Activated CD4-positive, alpha-beta T cell treated with anti-CD3 and anti-CD28 coated beads, Interleukin-2, amount 10 ng/mL, durations not matched to agents 7 days and 5 days (primary cell): ENCODE data around the gene A2M. TPM values are rescaled to one million over a fixed set of nuclear protein-coding genes. Genes with fewer than 3 reads are reported as not detected.

ENCODE experiments used
- CTCF ChIA-PET: fragments of 350-600 bp; sonication (Branson Sonifier 250); formaldehyde crosslinking; loops from one replicate; lab custom pipeline; 2021; ENCODE audit warnings: antibody characterized with exemption; lab: Charles Lee
- POLR2A ChIA-PET: fragments of 350-600 bp; sonication (Branson Sonifier 250); formaldehyde crosslinking; loops from one replicate; lab custom pipeline; 2021; ENCODE audit warnings: antibody characterized with exemption; lab: Charles Lee
- DNase-seq: peaks from one replicate; pipeline ENCODE4 v3.0.0-alpha.2; 2020
- H3K27ac Mint-ChIP-seq: one replicate; pipeline ENCODE4 v1.8.0; 2021; ENCODE audit warnings: mild to moderate bottlenecking, moderate library complexity, mixed read lengths
- H3K27me3 Mint-ChIP-seq: one replicate; pipeline ENCODE4 v1.8.0; 2021; ENCODE audit warnings: mixed read lengths
- H3K36me3 Mint-ChIP-seq: one replicate; pipeline ENCODE4 v1.8.0; 2021; ENCODE audit warnings: low read depth, mixed read lengths
- H3K4me1 Mint-ChIP-seq: one replicate; pipeline ENCODE4 v1.8.0; 2021; ENCODE audit warnings: mixed read lengths
- H3K4me3 Mint-ChIP-seq: one replicate; pipeline ENCODE4 v1.8.0; 2021; ENCODE audit warnings: mild to moderate bottlenecking, moderate library complexity, mixed read lengths
- H3K9me3 Mint-ChIP-seq: one replicate; pipeline ENCODE4 v1.8.0; 2021; ENCODE audit warnings: mixed read lengths
- total RNA-seq, 2 experiments: library from RNA; stranded (reverse); gene quantifications; one replicate each; pipeline ENCODE4 v1.2.3, GENCODE V29; 2021

A2M gene
- total RNA-seq, 2 experiments from 2014 or later: not detected

- DNase-seq: no peak
- no peak overlapping the region for H3K27ac Mint-ChIP-seq
- ChIA-PET POLR2A (no interaction called here), CTCF (interaction anchor here (0.8 kb wide), 1 partner anchor 400 kb away, joined by 3 read pairs; no protein-coding TSS in a partner anchor)
- no peak overlapping the region for H3K4me3 Mint-ChIP-seq
- H3K4me1 Mint-ChIP-seq: no peaks in the 10 kb centered on the region
- peaks cover 11% of the 10 kb centered on the region for H3K9me3 Mint-ChIP-seq
- H3K36me3 Mint-ChIP-seq: peaks cover 3% of the 10 kb centered on the region
- peaks cover 11% of the 10 kb centered on the region for H3K27me3 Mint-ChIP-seq
These were observed 29.6 kb downstream of the A2M start for GRCh38 chr12:9086087-9086486.

GRCh38 chr12:9084417-9084816 is 31.3 kb downstream of the A2M start:
- POLR2A ChIA-PET: no interaction called here
- peaks cover 14% of the 10 kb centered on the region for H3K27me3 Mint-ChIP-seq
- H3K4me1 Mint-ChIP-seq: no peaks in the 10 kb centered on the region
- peaks cover 13% of the 10 kb centered on the region for H3K9me3 Mint-ChIP-seq
- no peak for DNase-seq
- H3K36me3 Mint-ChIP-seq: peaks cover 3% of the 10 kb centered on the region
- H3K4me3 Mint-ChIP-seq: no peak overlapping the region
- CTCF ChIA-PET: no interaction called here
- no peak overlapping the region for H3K27ac Mint-ChIP-seq

- H3K27me3 Mint-ChIP-seq: peaks cover 14% of the 10 kb centered on the region
- no peak overlapping the region for H3K27ac Mint-ChIP-seq
- H3K4me3 Mint-ChIP-seq: no peak overlapping the region
- POLR2A ChIA-PET: no interaction called here
- no peak for DNase-seq
- CTCF ChIA-PET: interaction anchor here (0.7 kb wide), 2 partner anchors 10 to 15 kb away, joined by 3 read pairs; no protein-coding TSS in a partner anchor
- no peaks in the 10 kb centered on the region for H3K4me1 Mint-ChIP-seq
- H3K9me3 Mint-ChIP-seq: peaks cover 13% of the 10 kb centered on the region
- H3K36me3 Mint-ChIP-seq: peaks cover 3% of the 10 kb centered on the region
These were observed 31.9 kb downstream of the A2M start for GRCh38 chr12:9083793-9084192.

- peaks cover 17% of the 10 kb centered on the region for H3K27me3 Mint-ChIP-seq
- DNase-seq: no peak
- H3K36me3 Mint-ChIP-seq: peaks cover 3% of the 10 kb centered on the region
- no peak overlapping the region for H3K4me3 Mint-ChIP-seq
- peaks cover 13% of the 10 kb centered on the region for H3K9me3 Mint-ChIP-seq
- H3K4me1 Mint-ChIP-seq: no peaks in the 10 kb centered on the region
- ChIA-PET POLR2A (no interaction called here), CTCF (no interaction called here)
- no peak overlapping the region for H3K27ac Mint-ChIP-seq
These were observed 33.9 kb downstream of the A2M start for GRCh38 chr12:9081667-9082427.

GRCh38 chr12:9079883-9080675 is 35.6 kb downstream of the A2M start:
- no peak overlapping the region for H3K4me3 Mint-ChIP-seq
- CTCF ChIA-PET: no interaction called here
- no peak overlapping the region for H3K27ac Mint-ChIP-seq
- H3K27me3 Mint-ChIP-seq: peaks cover 15% of the 10 kb centered on the region
- POLR2A ChIA-PET: no interaction called here
- no peaks in the 10 kb centered on the region for H3K4me1 Mint-ChIP-seq
- peaks cover 13% of the 10 kb centered on the region for H3K9me3 Mint-ChIP-seq
- DNase-seq: no peak
- peaks cover 3% of the 10 kb centered on the region for H3K36me3 Mint-ChIP-seq

- POLR2A ChIA-PET: interaction anchor here (0.9 kb wide), 1 partner anchor 168 kb away, joined by 3 read pairs; no protein-coding TSS in a partner anchor
- H3K27me3 Mint-ChIP-seq: peaks cover 10% of the 10 kb centered on the region
- no peak overlapping the region for H3K4me3 Mint-ChIP-seq
- DNase-seq: no peak
- H3K36me3 Mint-ChIP-seq: peaks cover 3% of the 10 kb centered on the region
- CTCF ChIA-PET: no interaction called here
- peaks cover 13% of the 10 kb centered on the region for H3K9me3 Mint-ChIP-seq
- no peak overlapping the region for H3K27ac Mint-ChIP-seq
- no peaks in the 10 kb centered on the region for H3K4me1 Mint-ChIP-seq
These were observed 36.6 kb downstream of the A2M start for GRCh38 chr12:9079082-9079481.

GRCh38 chr12:9077152-9078031 is 38.3 kb downstream of the A2M start:
- no peak overlapping the region for H3K4me3 Mint-ChIP-seq
- H3K4me1 Mint-ChIP-seq: no peaks in the 10 kb centered on the region
- H3K9me3 Mint-ChIP-seq: peaks cover 6% of the 10 kb centered on the region
- ChIA-PET POLR2A (no interaction called here), CTCF (no interaction called here)
- H3K36me3 Mint-ChIP-seq: no peaks in the 10 kb centered on the region
- H3K27ac Mint-ChIP-seq: no peak overlapping the region
- DNase-seq: no peak
- peaks cover 6% of the 10 kb centered on the region for H3K27me3 Mint-ChIP-seq

GRCh38 chr12:9076733-9077132 is 39.0 kb downstream of the A2M start:
- H3K27me3 Mint-ChIP-seq: peaks cover 6% of the 10 kb centered on the region
- CTCF ChIA-PET: no interaction called here

GRCh38 chr12:9075138-9075535 is 40.6 kb downstream of the A2M start:
- Mint-ChIP-seq H3K4me1 (no peaks in the 10 kb centered on the region), H3K36me3 (no peaks in the 10 kb centered on the region), H3K27ac (no peak overlapping the region), H3K4me3 (no peak overlapping the region), H3K9me3 (peaks cover 2% of the 10 kb centered on the region), H3K27me3 (peaks cover 9% of the 10 kb centered on the region)
- CTCF ChIA-PET: no interaction called here
- POLR2A ChIA-PET: no interaction called here
- no peak for DNase-seq

More at GRCh38 chr12:9076733-9077132, 39.0 kb downstream of the A2M start:
- Mint-ChIP-seq H3K9me3 (peaks cover 2% of the 10 kb centered on the region), H3K36me3 (no peaks in the 10 kb centered on the region), H3K4me1 (no peaks in the 10 kb centered on the region), H3K4me3 (no peak overlapping the region), H3K27ac (no peak overlapping the region)
- no peak for DNase-seq
- POLR2A ChIA-PET: no interaction called here

GRCh38 chr12:9074484-9075137 is 41.1 kb downstream of the A2M start:
- ChIA-PET POLR2A (no interaction called here), CTCF (no interaction called here)
- Mint-ChIP-seq H3K9me3 (peaks cover 1% of the 10 kb centered on the region), H3K36me3 (no peaks in the 10 kb centered on the region), H3K4me1 (no peaks in the 10 kb centered on the region), H3K27me3 (peaks cover 8% of the 10 kb centered on the region), H3K27ac (no peak overlapping the region), H3K4me3 (no peak overlapping the region)
- no peak for DNase-seq

- ChIA-PET CTCF (no interaction called here), POLR2A (no interaction called here)
- Mint-ChIP-seq H3K27me3 (peaks cover 10% of the 10 kb centered on the region), H3K4me3 (no peak overlapping the region), H3K9me3 (no peaks in the 10 kb centered on the region), H3K27ac (no peak overlapping the region), H3K36me3 (no peaks in the 10 kb centered on the region), H3K4me1 (no peaks in the 10 kb centered on the region)
- DNase-seq: no peak
These were observed 42.6 kb downstream of the A2M start for GRCh38 chr12:9073076-9073475.

GRCh38 chr12:9072481-9073038 is 43.2 kb downstream of the A2M start:
- no peak overlapping the region for H3K4me3 Mint-ChIP-seq
- no peaks in the 10 kb centered on the region for H3K9me3 Mint-ChIP-seq
- no peak overlapping the region for H3K27ac Mint-ChIP-seq
- H3K36me3 Mint-ChIP-seq: no peaks in the 10 kb centered on the region
- peaks cover 13% of the 10 kb centered on the region for H3K27me3 Mint-ChIP-seq
- CTCF ChIA-PET: interaction anchor here (0.5 kb wide), 1 partner anchor 414 kb away, joined by 3 read pairs; no protein-coding TSS in a partner anchor
- POLR2A ChIA-PET: no interaction called here
- no peaks in the 10 kb centered on the region for H3K4me1 Mint-ChIP-seq
- no peak for DNase-seq
